Activated naive CD4-positive, alpha-beta T cell treated with anti-CD3 and anti-CD28 coated beads, Interleukin-2, amount 10 ng/mL, durations not matched to agents 7 days and 5 days (primary cell): ENCODE measurements around the gene SLC32A1.

Source experiments
- CTCF ChIA-PET: fragments of 350-600 bp; sonication (Branson Sonifier 250); formaldehyde crosslinking; loops from one replicate; lab custom pipeline; 2021; ENCODE audit warnings: antibody characterized with exemption; lab: Charles Lee
- DNase-seq: peaks from one replicate; pipeline ENCODE4 v3.0.0-alpha.2; 2020
- H3K27ac Mint-ChIP-seq: one replicate; pipeline ENCODE4 v1.8.0; 2021; ENCODE audit warnings: mild to moderate bottlenecking, moderate library complexity, mixed read lengths
- H3K27me3 Mint-ChIP-seq: one replicate; pipeline ENCODE4 v1.8.0; 2021; ENCODE audit warnings: mild to moderate bottlenecking, mixed read lengths
- H3K36me3 Mint-ChIP-seq: one replicate; pipeline ENCODE4 v1.8.0; 2021; ENCODE audit warnings: mixed read lengths
- H3K4me1 Mint-ChIP-seq: one replicate; pipeline ENCODE4 v1.8.0; 2021; ENCODE audit warnings: mixed read lengths
- H3K4me3 Mint-ChIP-seq: one replicate; pipeline ENCODE4 v1.8.0; 2021; ENCODE audit warnings: mild to moderate bottlenecking, moderate library complexity, mixed read lengths
- H3K9me3 Mint-ChIP-seq: one replicate; pipeline ENCODE4 v1.8.0; 2021; ENCODE audit warnings: mixed read lengths

SLC32A1 gene

GRCh38 chr20:38770546-38770945 is 46.3 kb downstream of the SLC32A1 start:
- Mint-ChIP-seq H3K36me3 (peaks cover 62% of the 10 kb centered on the region), H3K4me3 (no peak overlapping the region), H3K27me3 (no peaks in the 10 kb centered on the region), H3K27ac (no peak overlapping the region), H3K4me1 (no peaks in the 10 kb centered on the region), H3K9me3 (peaks cover 7% of the 10 kb centered on the region)
- CTCF ChIA-PET = interaction anchor here (0.9 to 1.3 kb wide), 2 partner anchors 19 to 21 kb away, joined by 3 read pairs; no protein-coding TSS in a partner anchor
- DNase-seq = no peak

GRCh38 chr20:38770970-38771369 is 46.7 kb downstream of the SLC32A1 start:
- peaks cover 7% of the 10 kb centered on the region for H3K9me3 Mint-ChIP-seq

GRCh38 chr20:38771621-38772020 is 47.3 kb downstream of the SLC32A1 start:
- Mint-ChIP-seq H3K36me3 (peaks cover 53% of the 10 kb centered on the region), H3K4me1 (peaks cover 2% of the 10 kb centered on the region), H3K9me3 (peaks cover 7% of the 10 kb centered on the region), H3K27me3 (no peaks in the 10 kb centered on the region), H3K27ac (no peak overlapping the region), H3K4me3 (no peak overlapping the region)
- CTCF ChIA-PET = no interaction called here
- DNase-seq = no peak

More at GRCh38 chr20:38770970-38771369, 46.7 kb downstream of the SLC32A1 start:
- no peak overlapping the region for H3K4me3 Mint-ChIP-seq
- no peaks in the 10 kb centered on the region for H3K27me3 Mint-ChIP-seq
- no peak overlapping the region for H3K27ac Mint-ChIP-seq
- no peak for DNase-seq
- H3K36me3 Mint-ChIP-seq = peaks cover 58% of the 10 kb centered on the region
- CTCF ChIA-PET = interaction anchor here (1.3 kb wide), 1 partner anchor 19 kb away, joined by 3 read pairs; no protein-coding TSS in a partner anchor
- no peaks in the 10 kb centered on the region for H3K4me1 Mint-ChIP-seq

- no peak for DNase-seq
- CTCF ChIA-PET = no interaction called here
- Mint-ChIP-seq H3K9me3 (peaks cover 7% of the 10 kb centered on the region), H3K4me1 (peaks cover 2% of the 10 kb centered on the region), H3K4me3 (no peak overlapping the region), H3K36me3 (peaks cover 38% of the 10 kb centered on the region), H3K27ac (no peak overlapping the region), H3K27me3 (no peaks in the 10 kb centered on the region)
These were observed 49.9 kb downstream of the SLC32A1 start for GRCh38 chr20:38774167-38774566.

GRCh38 chr20:38776363-38776762 is 52.1 kb downstream of the SLC32A1 start:
- Mint-ChIP-seq H3K9me3 (peaks cover 7% of the 10 kb centered on the region), H3K36me3 (peaks cover 33% of the 10 kb centered on the region), H3K27me3 (no peaks in the 10 kb centered on the region), H3K4me3 (no peak overlapping the region), H3K27ac (no peak overlapping the region), H3K4me1 (peaks cover 9% of the 10 kb centered on the region)
- CTCF ChIA-PET = no interaction called here
- no peak for DNase-seq
